Transverse colon (tissue), 4 donors: ENCODE measurements around the gene FLYWCH2.
A peak's percentile ranks its signal among the peaks of the same experiment; 100 is the strongest.

Source experiments
- POLR2A ChIP-seq: fragments of 450-650 bp; IDR thresholded peaks from one replicate; pipeline ENCODE4 v1.6.1; 2016; ENCODE audit warnings: antibody characterized with exemption, mild to moderate bottlenecking, moderate library complexity
- POLR2AphosphoS5 ChIP-seq, 3 donors: sonication (generic); formaldehyde crosslinking; IDR thresholded peaks; one replicate each; pipeline ENCODE4 v1.6.1; 2016; ENCODE audit warnings: antibody characterized with exemption in 3 of 3
- TF ChIP-seq, protein P1 (sequence below), 5 experiments: fragments of 200-600 bp in 3 of 5; fragments of 450-650 bp in 2 of 5; sonication (generic) in 3 of 5; IDR thresholded peaks; 1 replicate in 2 of 5; 2 replicates in 3 of 5; pipeline ENCODE4 v1.5.1; 2016 to 2017; ENCODE audit warnings: antibody characterized with exemption in 5 of 5, inconsistent platforms in 3 of 5, mild to moderate bottlenecking in 2 of 5, moderate library complexity in 1 of 5

DNA sequence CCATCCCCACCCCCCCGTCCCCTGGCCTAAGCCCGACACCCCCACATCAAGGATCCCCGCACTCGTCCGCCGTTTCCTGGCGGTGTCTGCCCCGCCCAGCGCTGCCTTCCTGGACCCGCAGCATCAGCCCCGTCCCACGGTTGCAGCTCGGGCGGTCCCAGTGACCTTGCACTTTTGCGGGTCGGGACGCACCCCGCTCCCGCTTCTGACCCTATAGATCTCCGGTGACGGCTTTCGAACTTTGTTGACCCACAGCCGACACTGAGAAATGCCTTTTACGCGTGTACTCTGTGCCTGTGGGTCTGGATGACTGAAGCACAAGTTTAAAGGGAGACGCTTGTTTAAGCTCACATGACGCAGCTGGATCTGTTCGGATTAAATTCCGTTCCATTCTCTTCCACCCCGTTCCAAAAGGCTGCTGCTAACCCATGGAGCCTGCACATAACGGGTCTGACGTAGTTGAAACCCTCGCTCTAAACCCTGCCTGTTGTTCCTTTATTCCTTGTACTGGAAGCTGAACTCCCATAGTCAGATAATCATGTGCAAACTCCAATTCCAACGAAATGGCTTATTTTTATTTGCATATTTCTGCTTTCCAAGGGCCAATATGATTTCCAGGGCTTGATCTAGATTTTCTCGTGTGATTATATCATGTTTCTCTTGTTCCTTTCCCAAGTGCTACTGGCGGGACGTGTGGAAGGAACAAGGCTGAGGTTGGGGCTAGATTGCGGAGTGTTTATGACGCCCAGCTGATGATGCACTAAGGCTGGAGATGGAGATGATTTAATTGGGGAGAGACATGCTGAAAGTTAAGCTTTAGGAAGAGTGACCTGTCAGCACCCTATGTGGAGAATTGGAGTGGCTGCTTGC is 29.6 kb downstream of the FLYWCH2 start:
- TF ChIP-seq, protein P1, sequence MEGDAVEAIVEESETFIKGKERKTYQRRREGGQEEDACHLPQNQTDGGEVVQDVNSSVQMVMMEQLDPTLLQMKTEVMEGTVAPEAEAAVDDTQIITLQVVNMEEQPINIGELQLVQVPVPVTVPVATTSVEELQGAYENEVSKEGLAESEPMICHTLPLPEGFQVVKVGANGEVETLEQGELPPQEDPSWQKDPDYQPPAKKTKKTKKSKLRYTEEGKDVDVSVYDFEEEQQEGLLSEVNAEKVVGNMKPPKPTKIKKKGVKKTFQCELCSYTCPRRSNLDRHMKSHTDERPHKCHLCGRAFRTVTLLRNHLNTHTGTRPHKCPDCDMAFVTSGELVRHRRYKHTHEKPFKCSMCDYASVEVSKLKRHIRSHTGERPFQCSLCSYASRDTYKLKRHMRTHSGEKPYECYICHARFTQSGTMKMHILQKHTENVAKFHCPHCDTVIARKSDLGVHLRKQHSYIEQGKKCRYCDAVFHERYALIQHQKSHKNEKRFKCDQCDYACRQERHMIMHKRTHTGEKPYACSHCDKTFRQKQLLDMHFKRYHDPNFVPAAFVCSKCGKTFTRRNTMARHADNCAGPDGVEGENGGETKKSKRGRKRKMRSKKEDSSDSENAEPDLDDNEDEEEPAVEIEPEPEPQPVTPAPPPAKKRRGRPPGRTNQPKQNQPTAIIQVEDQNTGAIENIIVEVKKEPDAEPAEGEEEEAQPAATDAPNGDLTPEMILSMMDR (IDR thresholded peaks at IDR 0.05) = no peak
- TF ChIP-seq POLR2A = peak; percentile 1
- TF ChIP-seq POLR2AphosphoS5 (IDR thresholded peaks at IDR 0.05) = peak; percentile 15 to 42 (median 21)
